VCaP (cell line): ENCODE data around the gene FCER2.

Source experiments
- H3K27ac ChIP-seq: fragments of 450-650 bp; 2 replicates; pipeline ENCODE4 v1.5.1; 2017
- TF ChIP-seq, protein P1 (sequence below): fragments of 450-650 bp; conservative IDR thresholded peaks from 2 replicates; pipeline ENCODE4 v1.5.1; 2017; ENCODE audit warnings: mild to moderate bottlenecking, moderate library complexity

Gene FCER2

DNA sequence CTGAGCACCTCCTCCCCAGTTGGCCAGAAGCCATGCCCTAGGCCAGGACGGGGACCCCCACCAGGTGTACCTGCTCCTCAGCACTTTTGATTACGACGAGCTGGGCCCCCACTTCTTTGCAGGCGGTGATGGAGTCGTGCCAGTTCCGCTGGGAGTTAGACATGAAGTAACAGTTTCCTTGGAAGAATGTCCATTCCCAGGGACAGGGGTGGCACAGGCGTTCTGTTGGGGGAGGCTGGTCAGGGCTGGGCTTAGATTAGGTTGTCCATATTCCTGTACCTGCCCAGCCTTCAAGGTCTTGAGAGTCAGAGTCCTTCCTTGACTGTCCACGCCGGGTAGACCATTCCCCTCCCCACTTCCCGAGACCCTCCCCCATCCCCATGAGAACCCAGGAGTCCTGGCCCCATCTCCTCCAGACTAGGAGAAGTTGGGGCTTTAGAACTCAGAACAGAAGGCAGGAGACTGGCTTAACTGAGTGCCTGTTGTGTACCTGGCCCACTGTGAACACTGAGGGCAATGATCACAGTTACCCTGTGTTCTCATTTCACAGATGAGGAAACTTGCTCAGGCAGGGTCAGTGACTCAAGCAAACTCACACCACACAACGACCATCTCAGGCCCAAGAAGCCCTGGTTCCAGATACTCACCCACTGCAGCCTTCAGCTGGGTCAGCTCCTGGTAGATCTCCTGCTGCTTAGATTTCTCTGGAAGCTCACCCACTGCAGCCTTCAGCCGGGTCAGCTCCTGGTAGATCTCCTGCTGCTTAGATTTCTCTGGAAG, 43.1 kb upstream of the FCER2 start:
- TF ChIP-seq, protein P1, sequence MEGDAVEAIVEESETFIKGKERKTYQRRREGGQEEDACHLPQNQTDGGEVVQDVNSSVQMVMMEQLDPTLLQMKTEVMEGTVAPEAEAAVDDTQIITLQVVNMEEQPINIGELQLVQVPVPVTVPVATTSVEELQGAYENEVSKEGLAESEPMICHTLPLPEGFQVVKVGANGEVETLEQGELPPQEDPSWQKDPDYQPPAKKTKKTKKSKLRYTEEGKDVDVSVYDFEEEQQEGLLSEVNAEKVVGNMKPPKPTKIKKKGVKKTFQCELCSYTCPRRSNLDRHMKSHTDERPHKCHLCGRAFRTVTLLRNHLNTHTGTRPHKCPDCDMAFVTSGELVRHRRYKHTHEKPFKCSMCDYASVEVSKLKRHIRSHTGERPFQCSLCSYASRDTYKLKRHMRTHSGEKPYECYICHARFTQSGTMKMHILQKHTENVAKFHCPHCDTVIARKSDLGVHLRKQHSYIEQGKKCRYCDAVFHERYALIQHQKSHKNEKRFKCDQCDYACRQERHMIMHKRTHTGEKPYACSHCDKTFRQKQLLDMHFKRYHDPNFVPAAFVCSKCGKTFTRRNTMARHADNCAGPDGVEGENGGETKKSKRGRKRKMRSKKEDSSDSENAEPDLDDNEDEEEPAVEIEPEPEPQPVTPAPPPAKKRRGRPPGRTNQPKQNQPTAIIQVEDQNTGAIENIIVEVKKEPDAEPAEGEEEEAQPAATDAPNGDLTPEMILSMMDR = no peak
- H3K27ac ChIP-seq = no peak overlapping the region

DNA sequence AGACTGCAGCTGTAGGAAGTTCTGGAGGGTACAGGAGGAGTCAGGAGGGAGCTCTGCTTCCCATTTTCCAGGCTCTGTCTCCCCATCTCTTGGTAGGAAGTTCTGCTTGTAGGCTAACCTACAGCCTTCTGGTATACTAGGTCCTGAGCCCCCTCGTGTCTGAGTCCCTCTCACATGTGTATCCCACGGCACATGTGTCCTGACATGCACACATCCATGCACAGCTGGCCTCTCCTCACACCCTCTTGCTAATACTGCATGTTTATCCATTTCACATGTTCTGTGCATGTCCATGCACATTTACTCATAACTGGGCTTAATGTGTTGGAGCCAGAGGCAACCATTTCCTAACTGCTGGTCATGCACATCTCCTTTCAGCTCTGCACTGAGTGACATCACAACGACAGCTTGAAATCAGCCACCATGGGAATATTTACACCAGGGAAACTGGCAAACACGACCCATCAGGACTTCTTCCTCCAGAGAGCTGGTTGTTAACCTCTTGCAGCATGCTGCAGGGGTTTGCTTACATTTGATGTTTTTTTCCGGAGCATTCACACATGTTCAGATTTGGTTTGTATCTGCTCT, 42.4 kb upstream of the FCER2 start:
- TF ChIP-seq, protein P1 = no peak
- H3K27ac ChIP-seq = no peak overlapping the region

DNA sequence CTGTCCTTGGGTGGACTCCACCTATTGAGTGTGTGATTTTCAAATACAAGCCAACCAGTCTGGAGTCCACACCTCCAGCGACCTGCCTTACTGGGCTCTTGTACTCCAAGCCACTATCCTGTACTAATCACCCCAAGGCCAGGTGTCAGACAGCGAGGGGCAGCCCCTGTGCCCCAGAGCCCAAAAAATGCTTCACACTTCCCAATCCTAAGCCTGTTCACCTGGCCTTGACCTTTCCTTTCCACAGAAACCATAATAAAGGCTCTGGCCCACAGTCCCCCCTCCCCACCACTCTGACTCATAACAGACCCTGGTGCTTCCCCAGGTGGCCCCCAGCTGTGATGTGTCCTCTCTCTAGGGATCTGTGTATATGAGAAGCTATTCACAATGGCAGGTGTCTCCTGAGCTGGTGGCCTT, 41.5 kb upstream of the FCER2 start:
- H3K27ac ChIP-seq = no peak overlapping the region
- TF ChIP-seq, protein P1 = no peak

DNA sequence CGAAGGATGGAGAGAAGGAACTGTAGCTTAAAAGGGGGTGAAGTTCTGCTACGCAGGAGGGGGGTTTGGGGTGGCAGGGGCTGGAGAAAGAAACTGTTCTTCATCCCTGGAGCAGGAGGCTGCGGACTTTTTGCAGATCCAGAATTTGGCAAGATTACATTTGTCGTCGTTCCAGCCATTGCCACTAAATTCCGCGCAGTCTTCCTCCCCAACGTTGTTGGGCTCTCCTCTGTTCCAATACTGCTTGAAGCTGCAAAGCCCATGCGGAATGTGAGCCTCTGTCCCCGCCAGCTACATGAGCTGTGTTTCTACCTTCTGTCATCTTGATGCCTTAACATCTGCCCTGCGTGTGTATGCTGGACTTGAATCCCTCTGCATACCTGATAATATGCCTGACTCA, 41.1 kb upstream of the FCER2 start:
- TF ChIP-seq, protein P1 = no peak
- H3K27ac ChIP-seq = no peak overlapping the region

DNA sequence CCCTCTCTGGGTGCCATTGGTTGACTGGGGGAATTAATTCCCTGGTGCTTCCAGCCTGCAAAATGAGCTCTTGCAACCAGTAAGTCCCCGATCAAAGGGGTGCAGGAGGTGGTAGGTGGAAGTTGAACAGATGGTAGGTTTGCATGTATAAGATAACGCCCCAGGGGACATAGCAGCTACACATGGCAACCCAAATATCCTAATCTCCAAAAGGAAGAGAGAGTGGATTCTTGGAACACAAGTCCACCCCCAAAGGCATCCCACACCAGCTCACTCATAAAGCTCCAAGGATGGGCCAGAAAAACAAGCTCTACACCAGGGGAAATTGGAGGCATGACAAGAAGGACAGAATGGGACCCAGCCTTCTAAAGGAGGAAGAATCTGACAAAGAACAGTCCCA, 40.6 kb upstream of the FCER2 start:
- H3K27ac ChIP-seq = no peak overlapping the region
- TF ChIP-seq, protein P1 = no peak

DNA sequence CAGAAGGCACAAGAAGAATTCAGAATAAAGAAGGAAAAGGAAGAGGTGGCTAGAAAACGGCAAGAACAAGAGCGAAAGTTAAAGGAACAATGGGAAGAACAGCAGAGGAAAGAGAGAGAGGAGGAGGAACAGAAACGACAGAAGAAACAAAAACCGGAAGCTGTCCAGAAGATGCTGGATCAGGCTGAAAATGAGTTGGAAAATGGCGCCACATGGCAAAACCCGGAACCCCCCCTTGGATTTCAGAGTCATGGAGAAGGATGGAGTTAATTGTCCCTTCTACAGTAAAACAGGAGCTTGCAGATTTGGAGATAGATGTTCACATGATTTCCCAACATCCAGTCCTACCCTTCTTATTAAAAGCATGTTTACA, 38.7 kb upstream of the FCER2 start:
- no peak overlapping the region for H3K27ac ChIP-seq

DNA sequence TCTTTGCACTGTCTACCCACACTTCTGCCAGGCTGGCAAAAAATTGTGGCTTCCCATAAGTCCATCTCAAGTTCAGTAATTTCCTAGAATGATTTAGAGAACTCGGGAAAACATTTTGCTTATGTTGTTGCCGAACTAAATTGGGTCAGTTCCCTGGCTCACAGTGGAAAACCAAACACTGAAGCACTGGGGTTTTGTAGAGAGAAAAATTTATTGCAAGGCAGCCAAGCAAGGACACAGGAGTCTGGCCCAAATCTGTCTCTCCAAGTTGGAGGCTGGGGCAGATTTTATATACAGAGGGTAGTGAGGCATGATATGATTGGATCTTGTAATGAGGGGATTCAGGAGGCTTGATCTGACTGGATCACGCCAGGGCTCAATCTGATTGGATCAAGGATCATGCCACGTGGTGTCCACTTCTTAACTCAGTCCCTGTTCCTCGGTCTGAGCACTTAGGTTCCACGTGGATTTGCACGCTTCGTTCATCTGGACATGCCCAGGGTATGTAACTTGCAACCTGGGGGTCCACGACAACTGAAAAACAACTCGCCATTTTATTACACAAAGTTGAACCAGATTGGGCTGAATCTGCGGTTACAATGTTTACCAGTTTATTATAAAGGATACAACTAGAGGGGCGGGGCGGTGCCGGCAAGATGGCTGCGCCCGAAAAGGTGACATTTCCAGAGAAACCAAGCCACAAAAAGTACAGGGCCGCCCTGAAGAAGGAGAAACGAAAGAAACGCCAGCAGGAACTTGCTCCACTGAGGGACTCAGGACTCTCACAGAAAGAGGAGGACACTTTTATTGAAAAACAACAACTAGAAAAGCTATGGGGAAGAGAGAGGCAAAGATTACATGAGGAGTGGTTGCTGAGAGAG, 38.1 kb upstream of the FCER2 start:
- TF ChIP-seq, protein P1 = no peak
- H3K27ac ChIP-seq = no peak overlapping the region

More for the DNA sequence above, 38.7 kb upstream of the FCER2 start:
- TF ChIP-seq, protein P1 = no peak
